Endothelial cell of umbilical vein (primary cell): ENCODE measurements around the gene SPINT2. TPM values are rescaled to one million over a fixed set of nuclear protein-coding genes. Genes with fewer than 3 reads are reported as not detected.

Experiments
- BruUV-seq: library from RNA; stranded (reverse); fragments of 400-500 nt; replicated peaks from 2 replicates; lab custom pipeline; 2021; lab: Mats Ljungman, UMichigan
- CTCF ChIA-PET: fragments of 300-600, 350-600 bp; sonication (Branson Sonifier 250); formaldehyde crosslinking; loops from one replicate; lab custom pipeline; 2021; ENCODE audit warnings: antibody characterized with exemption, inconsistent platforms; lab: Charles Lee
- POLR2A ChIA-PET: fragments of 300-600, 350-600 bp; sonication (Branson Sonifier 250); formaldehyde crosslinking; loops from one replicate; lab custom pipeline; 2021; ENCODE audit warnings: antibody characterized with exemption, inconsistent platforms; lab: Charles Lee
- DNase-seq: peaks from one replicate; pipeline ENCODE4 v3.0.0-alpha.2; 2011; ENCODE audit warnings: low read depth, low spot score
- FAIRE-seq: peaks from 2 replicates; lab custom pipeline; 2011; peaks lifted over from hg19 to GRCh38; lab: Jason Lieb, UNC
- H2AFZ ChIP-seq: 2 replicates; pipeline ENCODE4 v1.6.0; 2012; ENCODE audit warnings: low read depth, low read length, control low read depth, inconsistent platforms
- H3K27ac ChIP-seq: 2 replicates; pipeline ENCODE4 v1.5.1; 2011; ENCODE audit warnings: low read depth, mild to moderate bottlenecking, control low read depth, low read length, moderate library complexity; ENCODE audit not compliant: insufficient read depth
- H3K27me3 ChIP-seq, 2 experiments: 2 replicates each; pipeline versions ENCODE4 v1.6.0 to v1.6.1; 2011; ENCODE audit warnings: low read length in 2 of 2, mixed read lengths in 1 of 2; ENCODE audit not compliant: control insufficient read depth in 2 of 2, insufficient read depth in 2 of 2
- H3K36me3 ChIP-seq, 2 experiments: 2 replicates in 1 of 2; 3 replicates in 1 of 2; pipeline ENCODE4 v1.5.1; 2011; ENCODE audit warnings: low read length in 2 of 2, mild to moderate bottlenecking in 1 of 2, moderate library complexity in 1 of 2; ENCODE audit not compliant: control insufficient read depth in 2 of 2, insufficient read depth in 2 of 2; ENCODE audit errors: extremely low read depth in 1 of 2
- H3K4me1 ChIP-seq: 3 replicates; pipeline ENCODE4 v1.5.1; 2011; ENCODE audit warnings: mild to moderate bottlenecking, low read length; ENCODE audit not compliant: control insufficient read depth, insufficient read depth; ENCODE audit errors: extremely low read depth
- H3K4me2 ChIP-seq: 2 replicates; pipeline ENCODE4 v1.6.1; 2011; ENCODE audit warnings: low read length, control low read depth, mixed read lengths; ENCODE audit not compliant: insufficient read depth
- H3K4me3 ChIP-seq, 3 experiments: fragments of 200-600 bp in 1 of 3; sonication (generic), shearing (Covaris generic) in 1 of 3; replicated peaks in 1 of 3; 2 replicates each; pipeline ENCODE4 v1.5.1; 2011 to 2016; ENCODE audit warnings: control low read depth in 3 of 3, low read length in 3 of 3, mild to moderate bottlenecking in 2 of 3, inconsistent platforms in 1 of 3, low read depth in 1 of 3, moderate library complexity in 1 of 3; ENCODE audit not compliant: insufficient read depth in 1 of 3
- H3K79me2 ChIP-seq: 2 replicates; pipeline ENCODE4 v1.6.0; 2012; ENCODE audit warnings: low read length, inconsistent platforms; ENCODE audit not compliant: control insufficient read depth, insufficient read depth
- H3K9ac ChIP-seq: replicated peaks from 2 replicates; pipeline ENCODE3; 2011; ENCODE audit warnings: low read length, control low read depth; ENCODE audit not compliant: insufficient read depth; ENCODE audit errors: extremely low read depth
- H3K9me1 ChIP-seq: replicated peaks from 3 replicates; pipeline ENCODE4 v1.6.0; 2011; ENCODE audit warnings: mild to moderate bottlenecking, low read length; ENCODE audit not compliant: control insufficient read depth, insufficient read depth; ENCODE audit errors: extremely low read depth
- H3K9me3 ChIP-seq: replicated peaks from 2 replicates; pipeline ENCODE4 v1.5.1; 2012; ENCODE audit warnings: low read length, inconsistent platforms; ENCODE audit not compliant: control insufficient read depth, insufficient read depth
- H4K20me1 ChIP-seq: replicated peaks from 2 replicates; pipeline ENCODE3; 2011; ENCODE audit warnings: mild to moderate bottlenecking, low read length; ENCODE audit not compliant: control insufficient read depth, insufficient read depth; ENCODE audit errors: extremely low read depth
- CTCF ChIP-seq, 2 donors: IDR thresholded peaks; 1 replicate in 1 of 2; 2 replicates in 1 of 2; pipeline ENCODE4 v1.5.1; 2011; ENCODE audit warnings: low read length in 2 of 2, mild to moderate bottlenecking in 2 of 2, moderate library complexity in 2 of 2, control low read depth in 1 of 2, inconsistent platforms in 1 of 2, low read depth in 1 of 2; ENCODE audit not compliant: insufficient read depth in 1 of 2; ENCODE audit errors: extremely low read depth in 1 of 2
- EZH2 ChIP-seq: IDR thresholded peaks from 2 replicates; pipeline ENCODE4 v1.6.1; 2012; ENCODE audit warnings: borderline replicate concordance, low read depth, mild to moderate bottlenecking, moderate library complexity, low read length, inconsistent platforms; ENCODE audit not compliant: severe bottlenecking
- FOS ChIP-seq: IDR thresholded peaks from 2 replicates; pipeline ENCODE4 v1.6.1; 2011; ENCODE audit warnings: mild to moderate bottlenecking, low read length, moderate library complexity, borderline replicate concordance; ENCODE audit not compliant: insufficient read depth
- GATA2 ChIP-seq: IDR thresholded peaks from 2 replicates; pipeline ENCODE4 v1.7.0; 2011; ENCODE audit warnings: low read depth, mild to moderate bottlenecking, moderate library complexity, mixed read lengths, low read length; ENCODE audit not compliant: insufficient read length, insufficient read depth
- JUN ChIP-seq: IDR thresholded peaks from 2 replicates; pipeline ENCODE4 v1.6.1; 2011; ENCODE audit warnings: borderline replicate concordance, low read depth; ENCODE audit not compliant: insufficient read length, insufficient read depth
- MAX ChIP-seq: IDR thresholded peaks from 2 replicates; pipeline ENCODE4 v1.6.1; 2011; ENCODE audit not compliant: insufficient read depth, insufficient read length
- MYC ChIP-seq: IDR thresholded peaks from one replicate; pipeline ENCODE4 v1.6.1; 2011; ENCODE audit warnings: mild to moderate bottlenecking, low read depth, low read length
- POLR2A ChIP-seq: IDR thresholded peaks from 2 replicates; pipeline ENCODE4 v1.6.1; 2012; ENCODE audit warnings: low read depth, mild to moderate bottlenecking, control low read depth, low read length
- POLR2AphosphoS5 ChIP-seq: IDR thresholded peaks from 2 replicates; pipeline ENCODE4 v1.6.1; 2012; ENCODE audit warnings: low read depth, mild to moderate bottlenecking, control low read depth, low read length, moderate library complexity; ENCODE audit not compliant: insufficient read depth
- dilution Hi-C: fragments of 300-500 bp; cut with MboI; formaldehyde crosslinking; loops from one replicate; pipeline ENCODE4 v1.15.0; 2019; ENCODE audit warnings: low sequenced_read_pairs; ENCODE audit not compliant: extremely low pct_ligation_motif_present
- intact Hi-C: fragments of 100-400 bp; cut with micrococcal nuclease; formaldehyde crosslinking; loops from one replicate; pipeline ENCODE4 v1.10.0; 2022
- polyA plus RNA-seq, 4 experiments: library from polyadenylated mRNA; depleted of rRNA in 3 of 4; stranded (reverse) in 3 of 4; unstranded in 1 of 4; fragments of >200 nt; gene quantifications; 2 replicates each; pipeline versions ENCODE4 v1.2.1 to v1.2.3, GENCODE V29; 2011 to 2012; ENCODE audit warnings: missing spikeins in 1 of 4
- total RNA-seq: library from RNA; stranded (reverse); gene quantifications from 2 replicates; pipeline ENCODE4 v1.2.3, GENCODE V29; 2021

Gene SPINT2
- total and polyA plus RNA-seq, 2 donors (not counting 3 experiments of a cell fraction or from before 2014, with no cell fraction given) = 28.9 to 46.6 TPM

DNA sequence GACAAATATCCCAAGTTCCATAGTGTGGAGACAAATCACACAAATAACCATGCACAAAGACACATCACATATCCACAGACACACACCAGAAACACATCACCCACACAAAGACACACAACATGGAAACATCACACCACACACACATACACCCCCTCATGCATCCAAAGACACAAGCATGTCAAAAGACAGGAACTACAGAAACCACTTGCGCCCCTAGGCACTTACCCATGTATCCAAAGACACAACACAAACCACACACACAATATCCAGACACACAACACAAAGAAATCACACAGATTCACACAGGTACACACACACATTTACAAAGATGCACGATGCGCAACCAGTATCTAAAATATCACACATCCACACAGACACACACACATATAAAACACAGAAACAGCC is 41.3 kb upstream of the SPINT2 start:
- intact Hi-C loops = loop anchor here (10.0 kb wide), 1 partner anchor 218 kb away; no protein-coding TSS in a partner anchor
- FAIRE-seq (peak; percentile 56), DNase-seq (no peak)
- dilution Hi-C loops = no loop called here
- peaks cover 4% of the 10 kb centered on the region for H3K4me1 ChIP-seq
- no peaks in the 10 kb centered on the region for H3K9me3 ChIP-seq
- peak overlapping the region in 1 of 3 experiments; percentile 31 for H3K4me3 ChIP-seq
- H4K20me1 ChIP-seq = no peaks in the 10 kb centered on the region
- no TSS peak for BruUV-seq
- ChIA-PET CTCF (no interaction called here), POLR2A (no interaction called here)
- no peaks in the 10 kb centered on the region for H3K36me3 ChIP-seq
- no peak overlapping the region for H3K9ac ChIP-seq
- H3K27ac ChIP-seq = no peak overlapping the region
- no peak overlapping the region for H2AFZ ChIP-seq
- peaks cover 2 to 5% of the 10 kb centered on the region in 2 experiments for H3K27me3 ChIP-seq
- no peaks in the 10 kb centered on the region for H3K9me1 ChIP-seq
- TF ChIP-seq FOS (no peak), POLR2AphosphoS5 (no peak)
- H3K4me2 ChIP-seq = no peak overlapping the region
- no peaks in the 10 kb centered on the region for H3K79me2 ChIP-seq

- Histone ChIP-seq H3K4me2 (peak overlapping the region; percentile 61), H3K27me3 (peaks cover 2 to 5% of the 10 kb centered on the region in 2 experiments), H4K20me1 (no peaks in the 10 kb centered on the region), H3K9me1 (no peaks in the 10 kb centered on the region), H3K9ac (no peak overlapping the region), H3K9me3 (no peaks in the 10 kb centered on the region), H3K79me2 (no peaks in the 10 kb centered on the region), H3K4me1 (peaks cover 5% of the 10 kb centered on the region), H3K27ac (no peak overlapping the region), H3K36me3 (no peaks in the 10 kb centered on the region), H2AFZ (peak overlapping the region; percentile 53), H3K4me3 (peak overlapping the region; percentile 6 to 60 (median 31))
- CTCF ChIA-PET = no interaction called here
- no peak for TF ChIP-seq MYC
- TF ChIP-seq POLR2AphosphoS5 = no peak
- no peak for TF ChIP-seq EZH2
- no peak for TF ChIP-seq GATA2
- no peak for TF ChIP-seq CTCF (IDR thresholded peaks at IDR 0.05; ENCODE audit: extremely low read depth in 1 of 2, insufficient read depth in 1 of 2, low read depth in 1 of 2, low read length in 2 of 2)
- TF ChIP-seq JUN = no peak
- TF ChIP-seq FOS = no peak
- TF ChIP-seq MAX = no peak
- TF ChIP-seq POLR2A = no peak
- POLR2A ChIA-PET = no interaction called here
- DNase-seq = no peak
- no peak for FAIRE-seq
- intact Hi-C loops = loop anchor here (1.0 to 10.0 kb wide), 2 partner anchors 219 to 325 kb away; no protein-coding TSS in a partner anchor
- no TSS peak for BruUV-seq
- dilution Hi-C loops = no loop called here
Measured at GRCh38 chr19:38223617-38224013, 40.8 kb upstream of the SPINT2 start.
